GOT3 (cell line): Measurements from ENCODE around the gene MAT2A.

Experiments
- DNase-seq: peaks from one replicate; lab custom pipeline; 2025; ENCODE audit warnings: mixed read lengths; lab: John Stamatoyannopoulos, UW

The MAT2A gene

GRCh38 chr2:85538507-85539360, at the start of gene MAT2A:
Gene MAT2A, plus strand, starts transcription at chr2:85539168. Its CDS starts 120 bp downstream, at chr2:85539288.
- DNase-seq, result peak; percentile 81

DNA sequence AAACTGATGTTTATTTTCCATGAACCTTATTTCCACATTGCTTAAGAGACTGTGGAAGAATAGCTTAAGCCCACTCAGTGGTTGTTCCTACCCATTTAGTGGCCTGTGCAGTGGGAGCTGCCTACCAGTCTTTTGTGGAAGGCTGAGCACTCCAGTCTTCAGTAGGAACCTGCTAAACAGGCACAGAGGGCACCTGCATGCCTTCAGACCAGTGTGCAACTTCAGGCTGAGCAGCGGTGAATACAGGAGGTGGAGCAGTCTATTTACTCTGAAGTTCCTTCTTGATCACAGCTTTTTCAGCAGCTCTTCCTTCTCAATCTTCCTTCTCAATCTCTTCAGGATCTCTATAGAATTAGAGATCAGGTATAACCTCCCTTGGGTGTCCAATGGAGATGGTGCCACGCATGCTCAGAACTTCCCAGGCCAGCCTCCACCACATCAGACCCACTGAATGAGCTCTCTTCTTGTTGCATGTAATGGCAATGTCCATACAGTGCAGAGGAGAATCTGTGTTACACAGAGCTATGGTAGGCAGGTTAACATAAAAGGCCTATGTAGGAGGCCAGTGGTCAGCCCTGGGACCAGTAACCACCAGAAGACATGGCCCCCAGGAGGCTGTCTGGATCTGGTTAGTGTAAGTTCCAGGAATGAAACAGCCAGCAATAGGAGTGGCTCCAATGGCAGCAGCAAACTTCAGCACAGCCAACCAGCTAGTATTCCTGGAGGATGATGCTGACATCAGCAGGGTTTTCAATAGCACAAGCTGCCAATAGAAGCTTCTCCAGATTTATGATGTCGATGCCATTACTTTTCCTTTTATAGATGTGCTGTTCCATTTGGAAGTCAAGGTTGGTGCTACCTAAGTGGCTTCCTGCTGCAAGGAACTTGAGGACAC, 47.9 kb upstream of the MAT2A start:
- no peak for DNase-seq

DNA sequence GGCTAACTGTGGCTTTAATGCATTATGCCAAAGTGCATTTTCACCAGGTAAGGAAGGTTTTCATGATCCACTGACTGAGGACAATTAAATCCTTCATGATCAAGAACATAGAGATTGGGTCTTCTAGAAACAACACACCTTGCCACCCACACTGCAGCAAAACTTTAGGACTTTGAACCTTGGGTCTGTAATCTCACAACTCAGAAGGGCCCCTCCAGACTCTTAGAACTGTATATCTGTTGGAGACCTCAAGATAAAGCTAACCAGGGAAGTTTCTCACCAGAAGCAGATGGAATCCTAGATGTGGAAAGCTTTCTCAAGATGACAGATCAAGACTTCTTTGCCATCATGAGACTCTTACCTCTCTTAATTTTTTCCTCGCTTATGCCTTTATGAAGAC, 42.5 kb upstream of the MAT2A start:
- DNase-seq, result no peak

DNA sequence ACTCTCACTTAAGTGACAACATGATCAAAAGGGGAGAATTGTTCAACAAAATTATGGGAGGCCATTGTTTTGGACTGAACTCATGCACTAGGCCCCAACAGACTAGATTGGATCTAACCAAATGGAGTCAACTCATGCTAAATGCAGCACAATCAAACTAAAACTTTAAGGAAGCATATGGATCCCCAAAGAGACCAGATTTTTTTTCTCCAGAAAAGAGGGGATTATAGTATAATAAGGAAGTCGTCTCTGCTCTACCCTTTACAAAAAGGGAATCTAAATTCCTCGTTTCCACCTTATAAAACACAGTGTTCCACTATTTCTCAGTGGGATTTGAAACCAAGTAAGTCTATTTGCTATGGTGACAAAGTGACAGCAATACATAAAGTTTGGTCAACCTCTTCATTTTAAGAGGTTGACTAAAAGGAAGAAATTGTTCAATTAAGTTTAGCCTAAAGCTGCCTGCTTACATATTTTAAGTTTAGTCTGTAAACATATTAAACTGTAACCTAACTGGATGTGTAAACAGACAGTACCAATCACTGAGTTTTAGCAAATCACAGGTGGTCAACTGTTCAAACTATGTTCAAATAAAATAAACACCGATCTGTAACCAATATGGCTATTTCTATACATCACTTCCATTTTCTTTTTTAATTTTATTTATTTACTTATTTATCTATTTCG, 40.9 kb upstream of the MAT2A start:
- no peak for DNase-seq

- no peak for DNase-seq
Measured at GRCh38 chr2:85501248-85501647, 37.7 kb upstream of the MAT2A start.

DNA sequence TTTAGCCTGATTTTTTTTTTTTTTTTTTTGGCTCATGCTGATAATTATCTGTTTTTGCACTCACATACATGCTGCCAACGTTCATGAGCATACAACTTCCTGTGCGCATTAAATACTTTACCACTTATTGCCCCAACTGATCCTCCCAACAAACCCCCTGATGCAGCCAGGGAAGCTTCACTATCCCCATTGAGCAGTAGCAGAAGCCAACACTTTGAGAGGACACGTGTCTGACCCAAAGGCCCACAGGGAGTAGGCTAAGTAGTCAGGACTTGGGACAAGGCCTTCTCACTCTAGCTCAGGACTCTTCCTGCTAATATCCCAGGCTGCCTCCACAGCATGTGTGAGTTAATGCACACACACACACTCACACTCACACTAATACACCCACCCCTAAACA, 36.2 kb upstream of the MAT2A start:
- no peak for DNase-seq

- DNase-seq, result no peak
Measured at GRCh38 chr2:85503168-85503850, 35.7 kb upstream of the MAT2A start.

GRCh38 chr2:85503851-85504777, 34.9 kb upstream of the MAT2A start:
- no peak for DNase-seq

DNA sequence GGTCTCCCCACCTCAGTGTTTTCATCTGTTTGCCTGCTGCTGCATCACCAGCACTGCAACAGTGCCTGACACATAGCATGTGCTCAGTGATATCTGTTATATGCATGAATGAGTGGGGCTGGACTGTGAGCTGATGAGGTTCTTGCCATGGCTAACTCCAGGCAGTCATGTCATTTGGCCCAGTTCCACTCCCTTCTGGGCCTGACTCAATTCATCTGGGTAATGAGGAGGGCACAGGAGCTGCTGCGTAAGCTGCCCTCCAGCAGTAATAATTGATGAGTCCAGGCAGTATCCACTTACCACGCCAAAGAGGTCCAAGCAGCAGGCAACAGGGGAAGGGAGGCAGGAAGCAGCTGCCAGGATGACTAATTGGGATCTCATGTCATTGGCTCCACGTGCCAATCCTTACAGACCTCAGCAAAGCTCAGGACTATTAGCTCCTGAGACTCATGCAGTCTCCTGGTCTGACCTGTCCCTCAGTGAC, 34.1 kb upstream of the MAT2A start:
- DNase-seq, result peak; percentile 64

DNA sequence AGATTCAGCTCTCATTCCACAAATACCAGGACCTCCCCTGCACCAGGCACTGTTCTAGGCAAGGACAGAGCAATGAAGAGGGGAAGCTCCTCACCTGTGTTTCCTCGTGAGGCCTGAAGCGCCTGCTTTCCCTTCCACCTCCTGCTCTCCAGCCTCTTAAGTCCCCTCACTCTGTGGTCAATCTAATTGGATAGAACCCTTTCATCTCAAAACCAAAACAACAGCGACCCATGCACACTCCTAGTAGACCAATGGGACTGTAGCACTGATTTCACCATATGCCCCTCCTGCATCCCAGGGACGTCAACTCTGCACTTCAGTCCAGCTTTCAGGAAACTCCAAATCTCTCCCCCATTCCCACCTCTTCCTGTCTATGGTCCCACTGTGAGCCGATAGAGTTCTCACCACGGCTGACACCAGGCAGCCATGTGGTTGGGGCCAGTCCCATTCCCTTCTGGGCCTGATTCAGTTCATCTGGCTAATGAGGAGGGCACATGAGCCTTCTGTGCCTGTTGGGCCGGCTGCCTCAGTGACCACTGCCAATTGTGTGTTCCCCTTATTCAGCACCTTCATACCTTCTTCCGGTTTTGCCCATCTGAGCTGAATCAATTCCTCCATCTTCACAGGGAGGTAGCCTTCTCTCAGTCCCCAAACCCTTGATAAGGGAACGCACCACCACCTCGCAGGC, 33.3 kb upstream of the MAT2A start:
- no peak for DNase-seq

DNA sequence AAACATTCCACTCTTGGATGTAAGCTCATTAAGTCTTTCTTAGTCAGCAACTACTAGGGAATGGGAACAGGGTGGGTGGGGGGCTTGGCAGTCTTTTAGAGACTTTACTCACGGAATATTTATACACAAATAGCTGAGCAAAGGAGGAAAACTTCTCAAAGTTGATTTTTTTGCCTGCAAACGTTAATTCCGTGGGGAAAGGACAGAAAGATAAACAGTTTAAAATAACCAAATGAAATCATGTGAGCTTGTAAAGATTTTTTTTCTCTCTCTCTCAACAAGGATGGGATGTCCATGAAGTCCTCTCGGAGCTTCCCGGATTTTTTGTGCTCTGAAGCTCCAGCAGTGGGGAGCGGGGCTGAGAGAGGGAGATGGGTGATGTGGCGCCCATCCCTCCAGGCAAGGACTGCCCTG, 32.2 kb upstream of the MAT2A start:
- no peak for DNase-seq

DNA sequence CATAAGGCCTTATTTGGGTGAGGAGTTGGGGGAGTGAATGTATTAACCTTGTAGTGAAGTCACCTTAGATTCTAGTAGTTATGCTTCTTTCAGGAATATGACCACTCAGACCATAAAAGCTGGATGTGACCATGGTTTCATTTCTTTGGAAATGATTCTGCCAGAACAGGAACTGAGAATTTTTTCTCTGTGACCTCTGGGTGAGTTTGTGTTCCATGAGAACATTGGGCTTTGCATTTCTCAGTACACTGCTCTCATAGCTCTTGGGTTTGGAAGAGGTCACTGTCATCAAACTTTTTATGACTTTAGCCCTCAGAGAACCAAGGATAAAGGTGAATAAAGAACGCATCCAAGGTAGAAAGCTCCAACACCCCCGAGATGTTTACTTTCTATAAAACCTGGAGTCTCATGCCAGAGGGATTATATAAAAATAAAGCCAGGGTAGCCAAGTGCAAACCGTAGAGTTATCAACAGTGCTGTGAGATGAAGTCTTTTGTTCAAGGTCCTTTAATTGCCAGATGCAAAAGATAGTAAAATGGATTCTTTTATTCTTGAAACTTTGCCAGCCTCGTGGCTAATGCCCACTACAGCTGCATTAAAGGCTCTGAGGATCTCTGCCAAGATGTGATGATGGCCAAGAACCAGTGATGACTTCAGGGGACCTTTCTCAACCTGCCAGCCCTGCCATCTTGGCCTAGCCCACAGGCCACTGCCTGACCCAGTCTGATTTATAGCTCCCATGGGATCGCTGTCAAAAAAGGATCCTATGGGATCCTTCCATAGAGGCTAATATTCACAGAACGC, 27.8 kb upstream of the MAT2A start:
- DNase-seq, result no peak

GRCh38 chr2:85514323-85514722, 24.6 kb upstream of the MAT2A start:
- no peak for DNase-seq

- no peak for DNase-seq
Measured at GRCh38 chr2:85516653-85517389, 22.1 kb upstream of the MAT2A start.

- no peak for DNase-seq
Measured at GRCh38 chr2:85522090-85522647, 16.8 kb upstream of the MAT2A start.

DNA sequence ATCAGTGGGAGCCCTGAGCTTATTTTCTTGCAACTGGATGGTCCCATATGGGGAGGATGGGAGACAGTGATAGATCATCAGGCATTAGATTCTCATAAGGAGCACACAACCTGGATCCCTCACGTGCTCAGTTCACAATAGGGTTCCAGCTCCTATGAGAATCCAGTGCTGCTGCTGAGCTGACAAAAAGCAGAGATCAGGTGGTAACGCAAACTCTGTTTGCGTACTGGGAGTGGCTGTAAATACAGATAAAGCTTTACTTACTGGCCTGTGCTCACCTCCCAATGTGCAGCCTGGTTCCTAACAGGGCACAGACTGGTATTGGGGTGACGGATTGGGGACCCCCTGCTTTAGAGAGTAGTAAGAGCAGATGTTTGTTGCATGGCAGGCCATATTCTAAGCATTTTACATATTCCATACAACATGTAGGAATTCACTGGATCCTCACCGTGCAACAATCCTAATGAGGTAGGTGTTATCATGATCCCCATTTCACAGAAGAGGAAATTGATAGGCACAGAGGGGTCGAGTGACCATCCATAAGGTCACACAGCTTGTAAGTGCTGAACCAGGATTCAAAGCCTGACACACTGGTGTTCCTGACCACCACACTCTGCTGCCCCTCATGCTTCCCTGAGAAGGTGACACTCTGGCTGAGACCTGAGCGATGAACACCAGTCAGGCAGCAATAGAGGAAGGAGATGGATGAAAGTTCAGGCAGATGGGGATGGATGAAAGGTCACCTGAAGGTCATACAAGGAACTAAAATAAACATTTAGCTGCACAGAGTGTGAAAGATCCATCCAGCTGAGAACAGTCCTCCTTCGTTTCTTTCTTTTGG, 15.7 kb upstream of the MAT2A start:
- DNase-seq, result no peak

GRCh38 chr2:85523903-85524335, 15.0 kb upstream of the MAT2A start:
- no peak for DNase-seq
